OCI-LY1 (cell line): ENCODE measurements around the gene PRKG1.

ENCODE experiments used
- H2AFZ ChIP-seq: fragments of 200-600 bp; sonication (generic), shearing (Covaris generic); 2 replicates; pipeline ENCODE4 v1.6.0; 2014; ENCODE audit warnings: antibody characterized with exemption, mild to moderate bottlenecking, low read length
- H3F3A ChIP-seq: fragments of 200-600 bp; sonication (generic), shearing (Covaris generic); 2 replicates; pipeline ENCODE4 v1.6.0; 2014; ENCODE audit warnings: mild to moderate bottlenecking, antibody characterized with exemption, low read length, moderate library complexity; ENCODE audit not compliant: insufficient read depth
- H3K27ac ChIP-seq: fragments of 200-600 bp; sonication (generic); 2 replicates; pipeline ENCODE4 v1.5.1; 2014; ENCODE audit warnings: low read length, mixed run types, mild to moderate bottlenecking, low read depth; ENCODE audit not compliant: poor library complexity, severe bottlenecking
- H3K27me3 ChIP-seq: fragments of 200-600 bp; sonication (generic); 2 replicates; pipeline ENCODE4 v1.6.0; 2014; ENCODE audit warnings: antibody characterized with exemption, mild to moderate bottlenecking, low read length, moderate library complexity; ENCODE audit not compliant: insufficient read depth
- H3K36me3 ChIP-seq: fragments of 200-600 bp; sonication (generic); 2 replicates; pipeline ENCODE4 v1.6.1; 2014; ENCODE audit warnings: mild to moderate bottlenecking, antibody characterized with exemption, low read length, moderate library complexity, mixed read lengths; ENCODE audit not compliant: insufficient read depth
- H3K4me1 ChIP-seq: fragments of 200-600 bp; sonication (generic); 2 replicates; pipeline ENCODE4 v1.5.1; 2014; ENCODE audit warnings: mild to moderate bottlenecking, low read length, moderate library complexity; ENCODE audit not compliant: insufficient read depth, severe bottlenecking
- H3K4me2 ChIP-seq: fragments of 200-600 bp; sonication (generic), shearing (Covaris generic); 2 replicates; pipeline ENCODE4 v1.6.1; 2014; ENCODE audit warnings: low read length
- H3K4me3 ChIP-seq: fragments of 200-600 bp; sonication (generic); 2 replicates; pipeline ENCODE4 v1.5.1; 2014; ENCODE audit warnings: low read length, low read depth, mild to moderate bottlenecking, mixed read lengths; ENCODE audit not compliant: poor library complexity, severe bottlenecking
- H3K79me2 ChIP-seq: fragments of 200-600 bp; shearing (Covaris generic); 2 replicates; pipeline ENCODE4 v1.6.1; 2016; ENCODE audit warnings: mixed run types, low read length, mixed read lengths; ENCODE audit not compliant: insufficient read depth
- H3K9ac ChIP-seq: fragments of 200-600 bp; sonication (generic), shearing (Covaris generic); 2 replicates; pipeline ENCODE4 v1.6.1; 2014; ENCODE audit warnings: mild to moderate bottlenecking, low read length, mixed read lengths
- H3K9me2 ChIP-seq: fragments of 200-600 bp; sonication (generic), shearing (Covaris generic); 2 replicates; pipeline ENCODE4 v1.6.1; 2014; ENCODE audit warnings: low read depth, mild to moderate bottlenecking, low read length, mixed read lengths
- H3K9me3 ChIP-seq: fragments of 200-600 bp; shearing (Covaris generic); 2 replicates; pipeline ENCODE4 v1.6.1; 2014; ENCODE audit warnings: low read length, mixed read lengths
- H4K20me1 ChIP-seq: fragments of 200-600 bp; sonication (generic), shearing (Covaris generic); 2 replicates; pipeline ENCODE4 v1.6.0; 2016; ENCODE audit warnings: mild to moderate bottlenecking, low read length; ENCODE audit not compliant: insufficient read depth
- EZH2 ChIP-seq: fragments of 200-600 bp; sonication (generic), shearing (Covaris generic); IDR thresholded peaks from 2 replicates; pipeline ENCODE4 v1.8.0; 2017; ENCODE audit warnings: borderline replicate concordance, mixed run types, mild to moderate bottlenecking, antibody characterized with exemption, low read length, moderate library complexity, mixed read lengths
- TF ChIP-seq, protein P1 (sequence below): fragments of 200-600 bp; sonication (generic), shearing (Covaris generic); IDR thresholded peaks from 2 replicates; pipeline ENCODE4 v1.5.1; 2017; ENCODE audit warnings: mild to moderate bottlenecking, antibody characterized with exemption, low read length, moderate library complexity, mixed read lengths

PRKG1 gene

DNA sequence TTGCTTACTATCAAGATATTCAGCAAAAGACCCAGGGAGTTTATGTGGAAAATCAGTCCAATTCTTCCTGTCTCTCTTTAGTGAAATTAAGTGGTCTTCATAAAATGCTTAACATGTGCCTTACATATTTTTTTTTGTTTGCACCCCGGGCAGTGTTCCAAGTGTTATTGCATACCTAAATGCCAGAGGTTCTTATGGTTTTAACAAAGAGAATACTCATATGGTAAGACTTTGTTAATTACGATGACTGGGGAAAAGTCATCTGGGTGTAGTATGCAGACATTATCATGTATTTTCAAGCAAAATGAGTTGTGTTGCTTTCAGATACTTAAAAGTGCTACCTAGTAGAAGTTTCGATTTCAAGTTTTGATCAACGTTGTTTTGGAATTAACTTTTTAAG is 82.6 kb downstream of the PRKG1 start:
- H3K27me3 ChIP-seq: no peaks in the 10 kb centered on the region
- H3F3A ChIP-seq: no peaks in the 10 kb centered on the region
- no peak overlapping the region for H3K27ac ChIP-seq
- no peaks in the 10 kb centered on the region for H3K9me3 ChIP-seq
- no peak overlapping the region for H2AFZ ChIP-seq
- no peak overlapping the region for H3K4me2 ChIP-seq
- no peaks in the 10 kb centered on the region for H4K20me1 ChIP-seq
- H3K9me2 ChIP-seq: no peaks in the 10 kb centered on the region
- H3K36me3 ChIP-seq: no peaks in the 10 kb centered on the region
- no peaks in the 10 kb centered on the region for H3K4me1 ChIP-seq
- no peaks in the 10 kb centered on the region for H3K79me2 ChIP-seq
- TF ChIP-seq, protein P1, sequence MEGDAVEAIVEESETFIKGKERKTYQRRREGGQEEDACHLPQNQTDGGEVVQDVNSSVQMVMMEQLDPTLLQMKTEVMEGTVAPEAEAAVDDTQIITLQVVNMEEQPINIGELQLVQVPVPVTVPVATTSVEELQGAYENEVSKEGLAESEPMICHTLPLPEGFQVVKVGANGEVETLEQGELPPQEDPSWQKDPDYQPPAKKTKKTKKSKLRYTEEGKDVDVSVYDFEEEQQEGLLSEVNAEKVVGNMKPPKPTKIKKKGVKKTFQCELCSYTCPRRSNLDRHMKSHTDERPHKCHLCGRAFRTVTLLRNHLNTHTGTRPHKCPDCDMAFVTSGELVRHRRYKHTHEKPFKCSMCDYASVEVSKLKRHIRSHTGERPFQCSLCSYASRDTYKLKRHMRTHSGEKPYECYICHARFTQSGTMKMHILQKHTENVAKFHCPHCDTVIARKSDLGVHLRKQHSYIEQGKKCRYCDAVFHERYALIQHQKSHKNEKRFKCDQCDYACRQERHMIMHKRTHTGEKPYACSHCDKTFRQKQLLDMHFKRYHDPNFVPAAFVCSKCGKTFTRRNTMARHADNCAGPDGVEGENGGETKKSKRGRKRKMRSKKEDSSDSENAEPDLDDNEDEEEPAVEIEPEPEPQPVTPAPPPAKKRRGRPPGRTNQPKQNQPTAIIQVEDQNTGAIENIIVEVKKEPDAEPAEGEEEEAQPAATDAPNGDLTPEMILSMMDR: no peak
- no peak for TF ChIP-seq EZH2
- no peak overlapping the region for H3K4me3 ChIP-seq
- no peak overlapping the region for H3K9ac ChIP-seq

GRCh38 chr10:51158832-51159231 is 84.5 kb downstream of the PRKG1 start:
- H3K4me1 ChIP-seq: no peaks in the 10 kb centered on the region
- H3K27me3 ChIP-seq: no peaks in the 10 kb centered on the region
- no peaks in the 10 kb centered on the region for H3K36me3 ChIP-seq
- no peaks in the 10 kb centered on the region for H3K79me2 ChIP-seq
- no peaks in the 10 kb centered on the region for H3K9me2 ChIP-seq
- no peak overlapping the region for H3K9ac ChIP-seq
- no peak overlapping the region for H3K4me3 ChIP-seq
- no peak overlapping the region for H3K27ac ChIP-seq
- no peaks in the 10 kb centered on the region for H3F3A ChIP-seq
- H2AFZ ChIP-seq: no peak overlapping the region
- TF ChIP-seq, protein P1: no peak
- no peak for TF ChIP-seq EZH2
- no peaks in the 10 kb centered on the region for H4K20me1 ChIP-seq
- no peak overlapping the region for H3K4me2 ChIP-seq
- H3K9me3 ChIP-seq: no peaks in the 10 kb centered on the region

DNA sequence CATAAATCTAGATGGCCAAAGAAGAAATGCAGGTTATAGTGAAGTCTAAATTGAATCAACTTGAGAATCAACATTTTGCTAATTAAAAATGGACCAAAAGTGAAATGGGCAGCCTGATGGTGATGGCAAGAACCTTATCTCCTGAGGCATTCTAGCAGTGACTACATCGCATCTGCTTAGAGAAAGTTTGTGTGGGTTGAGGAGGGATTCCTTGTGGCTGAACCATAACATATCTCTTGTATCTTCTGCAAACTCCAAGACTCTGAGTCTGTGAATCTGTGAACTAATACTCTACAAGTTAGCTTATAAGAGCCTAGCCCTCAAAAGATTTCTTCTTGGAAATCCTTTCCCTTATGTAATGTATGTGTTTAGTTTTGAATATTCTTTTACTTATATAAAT is 85.6 kb downstream of the PRKG1 start:
- H3K9me3 ChIP-seq: no peaks in the 10 kb centered on the region

More for the DNA sequence above, 85.6 kb downstream of the PRKG1 start:
- no peaks in the 10 kb centered on the region for H3F3A ChIP-seq
- H4K20me1 ChIP-seq: no peaks in the 10 kb centered on the region
- H3K4me1 ChIP-seq: no peaks in the 10 kb centered on the region
- no peaks in the 10 kb centered on the region for H3K9me2 ChIP-seq
- no peak overlapping the region for H3K9ac ChIP-seq
- H3K4me2 ChIP-seq: no peak overlapping the region
- H3K4me3 ChIP-seq: no peak overlapping the region
- no peak overlapping the region for H3K27ac ChIP-seq
- H3K27me3 ChIP-seq: no peaks in the 10 kb centered on the region
- no peaks in the 10 kb centered on the region for H3K79me2 ChIP-seq
- H3K36me3 ChIP-seq: no peaks in the 10 kb centered on the region
- TF ChIP-seq, protein P1: no peak
- no peak for TF ChIP-seq EZH2
- no peak overlapping the region for H2AFZ ChIP-seq
